ENCODE results near the gene LAGE3.

LAGE3 gene

DNA sequence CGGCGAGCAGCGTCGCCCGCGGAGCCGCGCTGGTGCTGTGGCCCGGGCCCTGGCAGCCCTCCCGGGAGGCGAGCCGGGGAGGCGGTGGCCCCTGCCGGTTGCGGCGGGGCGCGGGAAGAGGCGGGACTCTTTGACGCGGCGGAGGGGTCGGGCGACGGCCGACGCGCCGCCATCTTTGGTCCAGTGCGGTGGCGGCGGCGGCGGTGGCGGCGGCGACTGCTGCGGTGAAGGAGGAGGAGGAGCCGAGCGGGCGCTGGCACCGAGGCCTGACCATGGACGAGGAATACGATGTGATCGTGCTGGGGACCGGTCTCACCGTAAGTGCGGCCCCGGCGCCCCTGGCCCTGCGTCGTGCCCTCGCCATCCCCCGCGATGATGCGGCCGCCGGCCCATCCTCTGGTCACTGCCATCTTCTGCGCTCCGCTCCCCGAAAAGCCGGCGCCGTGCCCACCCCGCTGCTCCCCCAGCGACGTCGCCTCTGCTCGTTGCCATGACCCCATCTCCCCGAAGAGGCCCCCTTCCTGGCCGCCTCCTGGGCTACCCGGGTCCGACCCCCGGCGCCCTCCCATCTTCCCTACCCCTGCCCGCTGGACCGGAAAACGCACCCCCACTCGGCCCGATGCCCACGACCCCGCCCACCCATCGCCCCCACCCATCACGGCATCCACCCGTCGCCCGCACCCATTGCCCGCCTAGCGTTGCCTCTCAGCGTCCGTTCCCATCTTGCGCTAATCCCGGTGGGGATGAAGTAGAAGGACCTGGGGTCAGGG, 41.9 kb downstream of the LAGE3 start, which contains the start of gene GDI1:
TSS of gene GDI1 (plus strand) at position 172 of the 770 bp plus-strand sequence. CDS start at position 273, 101 bp downstream.
- H2BK5ac ChIP-seq (ENCODE audit: low read length), result peak within 1 kb of the TSS; percentile 53
- H3K9me3 ChIP-seq (replicated peaks in 1 of 2; ENCODE audit: control insufficient read depth in 2 of 2, insufficient read depth in 1 of 2, low read depth in 1 of 2, low read length in 2 of 2), result no peaks in the 10 kb centered on the region
- peak within 1 kb of the TSS; percentile 91 for H3K23ac ChIP-seq (ENCODE audit: low read depth, low read length, poor library complexity)
- no peak within 1 kb of the TSS for H2BK12ac ChIP-seq (ENCODE audit: low read length)
- peak within 1 kb of the TSS; percentile 75 for H2AK5ac ChIP-seq (ENCODE audit: low read depth, low read length)
- H3K79me1 ChIP-seq (ENCODE audit: low read depth, low read length), result peaks cover 12% of the 10 kb centered on the region
- DNase-seq (ENCODE audit: low spot score), result no peak
- H3K27ac ChIP-seq (replicated peaks; ENCODE audit: low read length), result peak within 1 kb of the TSS; percentile 59
- H3K18ac ChIP-seq (ENCODE audit: low read length), result peak within 1 kb of the TSS; percentile 94
- no peaks in the 10 kb centered on the region for H3K27me3 ChIP-seq (ENCODE audit: control insufficient read depth in 3 of 3, insufficient read depth in 3 of 3, low read depth in 1 of 3, low read length in 3 of 3)
- H4K8ac ChIP-seq (ENCODE audit: low read depth, low read length), result no peak within 1 kb of the TSS
- peak within 1 kb of the TSS; percentile 91 to 98 for H3K4me3 ChIP-seq (ENCODE audit: low read length in 2 of 2)
- H3K9ac ChIP-seq (ENCODE audit: low read depth, low read length, poor library complexity), result peak within 1 kb of the TSS; percentile 94
- peak within 1 kb of the TSS; percentile 81 for H2BK120ac ChIP-seq (ENCODE audit: low read depth, low read length)
- H3K4ac ChIP-seq (ENCODE audit: low read length), result no peak within 1 kb of the TSS
- WGBS, 2 donors (ENCODE audit: extremely low coverage in 2 of 2, insufficient read length in 2 of 2, insufficient replicate concordance in 1 of 2), result no CpG with 5 or more reads among the region's 93 CpGs
- no peak within 1 kb of the TSS for H4K91ac ChIP-seq (ENCODE audit: low read depth, low read length, poor library complexity)
- H2AFZ ChIP-seq (ENCODE audit: low read length), result peak within 1 kb of the TSS; percentile 80
- H3K4me2 ChIP-seq (ENCODE audit: insufficient read depth, low read length, poor library complexity, severe bottlenecking), result peak within 1 kb of the TSS; percentile 60
- H3K36me3 ChIP-seq (replicated peaks in 1 of 2; ENCODE audit: control insufficient read depth in 2 of 2, insufficient read depth in 2 of 2, low read length in 2 of 2), result peaks cover 30 to 83% of the 10 kb centered on the region in 2 donors
- peak within 1 kb of the TSS; percentile 21 for H3K14ac ChIP-seq (ENCODE audit: low read length)
- no peak within 1 kb of the TSS for H2BK15ac ChIP-seq (ENCODE audit: low read length)
- H3K4me1 ChIP-seq (ENCODE audit: control insufficient read depth in 2 of 2, insufficient read depth in 1 of 2, low read depth in 1 of 2, low read length in 2 of 2), result peaks cover 7% of the 10 kb centered on the region in 2 donors

DNA sequence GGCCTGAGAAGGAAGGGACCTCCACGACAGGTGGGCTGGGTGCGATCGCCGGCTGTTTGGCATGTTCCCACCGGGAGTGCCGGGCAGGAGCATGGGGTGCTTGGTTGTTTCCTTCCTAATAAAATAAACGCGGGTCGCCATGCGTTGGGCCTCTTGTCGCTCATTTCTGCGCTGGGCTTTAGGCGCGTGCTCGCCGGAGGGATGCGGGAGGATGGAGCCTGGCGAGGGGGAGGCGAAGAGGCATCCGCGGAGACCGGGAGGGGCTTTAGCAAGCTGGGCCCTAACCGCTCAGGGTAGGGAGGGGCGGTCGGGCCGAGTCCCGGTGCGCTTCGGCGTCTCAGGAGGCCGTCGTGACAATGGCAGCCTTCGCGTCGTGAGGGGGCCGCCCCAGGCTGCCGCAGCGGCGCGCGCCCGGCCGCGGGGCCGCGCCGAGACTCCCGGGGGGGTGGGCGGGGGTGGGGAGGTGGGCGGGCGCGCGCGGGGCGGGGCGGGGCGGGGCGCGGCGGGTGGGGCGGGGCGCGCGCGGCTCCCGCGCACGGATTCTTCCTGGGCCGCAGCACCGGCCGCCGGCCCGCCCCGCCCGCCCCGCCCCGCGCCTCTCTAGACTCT, 42.6 kb downstream of the LAGE3 start:
- no peaks in the 10 kb centered on the region for H3K27me3 ChIP-seq (ENCODE audit: control insufficient read depth in 3 of 3, insufficient read depth in 3 of 3, low read depth in 1 of 3, low read length in 3 of 3)
- peak overlapping the region; percentile 80 for H2AFZ ChIP-seq (ENCODE audit: low read length)
- H4K91ac ChIP-seq (ENCODE audit: low read depth, low read length, poor library complexity), result no peak overlapping the region
- H4K8ac ChIP-seq (ENCODE audit: low read depth, low read length), result no peak overlapping the region
- H2BK120ac ChIP-seq (ENCODE audit: low read depth, low read length), result peak overlapping the region; percentile 81
- peak overlapping the region; percentile 91 to 98 for H3K4me3 ChIP-seq (ENCODE audit: low read length in 2 of 2)
- peaks cover 7% of the 10 kb centered on the region in 2 donors for H3K4me1 ChIP-seq (ENCODE audit: control insufficient read depth in 2 of 2, insufficient read depth in 1 of 2, low read depth in 1 of 2, low read length in 2 of 2)
- no peak overlapping the region for H2BK12ac ChIP-seq (ENCODE audit: low read length)
- peak overlapping the region; percentile 59 for H3K27ac ChIP-seq (replicated peaks; ENCODE audit: low read length)
- H2AK5ac ChIP-seq (ENCODE audit: low read depth, low read length), result no peak overlapping the region
- peak overlapping the region; percentile 53 for H2BK5ac ChIP-seq (ENCODE audit: low read length)
- peak overlapping the region; percentile 94 for H3K18ac ChIP-seq (ENCODE audit: low read length)
- no CpG with 5 or more reads among the region's 78 CpGs for WGBS, 2 donors (ENCODE audit: extremely low coverage in 2 of 2, insufficient read length in 2 of 2, insufficient replicate concordance in 1 of 2)
- H3K4ac ChIP-seq (ENCODE audit: low read length), result no peak overlapping the region
- peaks cover 23 to 83% of the 10 kb centered on the region in 2 donors for H3K36me3 ChIP-seq (replicated peaks in 1 of 2; ENCODE audit: control insufficient read depth in 2 of 2, insufficient read depth in 2 of 2, low read length in 2 of 2)
- peak overlapping the region; percentile 94 for H3K9ac ChIP-seq (ENCODE audit: low read depth, low read length, poor library complexity)
- DNase-seq (ENCODE audit: low spot score), result no peak
- no peak overlapping the region for H2BK15ac ChIP-seq (ENCODE audit: low read length)
- H3K23ac ChIP-seq (ENCODE audit: low read depth, low read length, poor library complexity), result no peak overlapping the region
- no peaks in the 10 kb centered on the region for H3K9me3 ChIP-seq (replicated peaks in 1 of 2; ENCODE audit: control insufficient read depth in 2 of 2, insufficient read depth in 1 of 2, low read depth in 1 of 2, low read length in 2 of 2)
- peak overlapping the region; percentile 45 for H3K4me2 ChIP-seq (ENCODE audit: insufficient read depth, low read length, poor library complexity, severe bottlenecking)
- no peak overlapping the region for H3K14ac ChIP-seq (ENCODE audit: low read length)
- peaks cover 14% of the 10 kb centered on the region for H3K79me1 ChIP-seq (ENCODE audit: low read depth, low read length)

DNA sequence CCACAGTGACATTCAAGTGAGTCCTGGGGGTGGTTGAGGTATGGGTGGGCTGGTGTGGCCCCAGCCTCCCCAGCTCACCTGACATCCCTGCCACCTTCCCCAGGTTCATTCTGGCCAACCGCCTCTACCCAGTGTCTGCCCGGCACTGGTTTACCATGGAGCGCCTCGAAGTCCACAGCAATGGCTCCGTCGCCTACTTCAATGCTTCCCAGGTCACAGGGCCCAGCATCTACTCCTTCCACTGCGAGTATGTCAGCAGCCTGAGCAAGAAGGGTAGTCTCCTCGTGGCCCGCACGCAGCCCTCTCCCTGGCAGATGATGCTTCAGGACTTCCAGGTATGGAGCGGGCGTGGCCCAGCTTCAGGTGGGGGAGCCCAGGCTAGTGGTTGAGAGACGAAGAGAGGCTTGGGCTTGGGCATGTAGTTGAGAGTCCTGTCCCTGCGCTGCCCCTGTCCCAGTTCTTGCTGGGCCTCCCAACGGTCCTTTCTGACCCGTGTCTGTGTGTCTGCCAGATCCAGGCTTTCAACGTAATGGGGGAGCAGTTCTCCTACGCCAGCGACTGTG, 43.8 kb downstream of the LAGE3 start:
- Histone ChIP-seq H3K4me2 (ENCODE audit: insufficient read depth, low read length, poor library complexity, severe bottlenecking) (no peak overlapping the region), H3K79me1 (ENCODE audit: low read depth, low read length) (peaks cover 15% of the 10 kb centered on the region), H3K23ac (ENCODE audit: low read depth, low read length, poor library complexity) (no peak overlapping the region), H3K36me3 (replicated peaks in 1 of 2; ENCODE audit: control insufficient read depth in 2 of 2, insufficient read depth in 2 of 2, low read length in 2 of 2) (peaks cover 18 to 77% of the 10 kb centered on the region in 2 donors), H2BK15ac (ENCODE audit: low read length) (no peak overlapping the region), H3K27me3 (ENCODE audit: control insufficient read depth in 3 of 3, insufficient read depth in 3 of 3, low read depth in 1 of 3, low read length in 3 of 3) (no peaks in the 10 kb centered on the region), H2AK5ac (ENCODE audit: low read depth, low read length) (no peak overlapping the region), H2BK12ac (ENCODE audit: low read length) (no peak overlapping the region), H3K18ac (ENCODE audit: low read length) (no peak overlapping the region), H3K14ac (ENCODE audit: low read length) (no peak overlapping the region), H2BK120ac (ENCODE audit: low read depth, low read length) (no peak overlapping the region), H3K4me3 (ENCODE audit: low read length in 2 of 2) (no peak overlapping the region), H3K9me3 (replicated peaks in 1 of 2; ENCODE audit: control insufficient read depth in 2 of 2, insufficient read depth in 1 of 2, low read depth in 1 of 2, low read length in 2 of 2) (no peaks in the 10 kb centered on the region), H4K8ac (ENCODE audit: low read depth, low read length) (no peak overlapping the region), H3K4me1 (ENCODE audit: control insufficient read depth in 2 of 2, insufficient read depth in 1 of 2, low read depth in 1 of 2, low read length in 2 of 2) (peaks cover 7% of the 10 kb centered on the region in 2 donors), H3K4ac (ENCODE audit: low read length) (no peak overlapping the region), H3K9ac (ENCODE audit: low read depth, low read length, poor library complexity) (no peak overlapping the region), H2AFZ (ENCODE audit: low read length) (no peak overlapping the region), H3K27ac (replicated peaks; ENCODE audit: low read length) (no peak overlapping the region), H2BK5ac (ENCODE audit: low read length) (no peak overlapping the region), H4K91ac (ENCODE audit: low read depth, low read length, poor library complexity) (no peak overlapping the region)
- no CpG with 5 or more reads among the region's 19 CpGs for WGBS, 2 donors (ENCODE audit: extremely low coverage in 2 of 2, insufficient read length in 2 of 2, insufficient replicate concordance in 1 of 2)
- DNase-seq (ENCODE audit: low spot score), result no peak
